ENCODE results near the gene ZDHHC3. TPM values are rescaled to one million over a fixed set of nuclear protein-coding genes. Genes with fewer than 3 reads are reported as not detected.

Gene ZDHHC3
- total and polyA plus RNA-seq, 3 donors from 2014 or later = 122 to 248 (median 164) TPM

GRCh38 chr3:45000823-45001222 is 24.8 kb upstream of the ZDHHC3 start:
- Histone ChIP-seq H3K4me1 (peaks cover 11% of the 10 kb centered on the region), H3K36me3 (ENCODE audit: low read depth, missing control alignments) (no peaks in the 10 kb centered on the region), H3K9me3 (no peaks in the 10 kb centered on the region), H3K27ac (no peak overlapping the region), H3K4me3 (no peak overlapping the region), H3K27me3 (no peaks in the 10 kb centered on the region)
- WGBS, 2 donors = 81 to 83% methylated on average over 4 of the region's 4 CpGs
- no peak for TF ChIP-seq POLR2A (IDR thresholded peaks at IDR 0.05)
- no peak for TF ChIP-seq CTCF (IDR thresholded peaks at IDR 0.05)
- intact Hi-C loops (cut with DNase I; ENCODE audit: low total_unique reads) = no loop called here
- no peak for DNase-seq

DNA sequence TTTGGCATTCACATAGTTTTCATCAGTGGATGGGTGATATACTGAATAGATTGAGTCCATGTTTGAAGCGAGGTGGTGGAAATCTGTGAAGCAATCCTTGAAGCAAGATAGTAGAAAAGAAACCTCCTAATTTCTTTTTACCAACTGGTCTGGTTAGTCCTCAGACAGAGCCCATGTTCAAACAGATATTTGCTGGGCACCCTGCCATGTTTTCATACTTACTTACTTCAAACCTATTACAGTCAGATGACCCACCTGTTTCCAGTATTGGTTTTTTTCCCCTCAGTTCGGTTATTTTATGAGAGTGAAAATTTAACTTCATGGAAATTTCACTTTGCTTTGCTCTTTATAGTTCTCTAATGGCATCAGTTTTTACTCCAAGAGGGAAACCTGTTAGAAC is 23.8 kb upstream of the ZDHHC3 start:
- Histone ChIP-seq H3K36me3 (ENCODE audit: low read depth, missing control alignments) (no peaks in the 10 kb centered on the region), H3K9me3 (no peaks in the 10 kb centered on the region), H3K27me3 (no peaks in the 10 kb centered on the region), H3K27ac (no peak overlapping the region), H3K4me3 (no peak overlapping the region), H3K4me1 (peaks cover 21% of the 10 kb centered on the region)
- no peak for DNase-seq
- intact Hi-C loops (cut with DNase I; ENCODE audit: low total_unique reads) = no loop called here
- 76 to 91% methylated on average over 2 of the region's 2 CpGs for WGBS, 2 donors
- TF ChIP-seq CTCF (IDR thresholded peaks at IDR 0.05) = no peak
- no peak for TF ChIP-seq POLR2A (IDR thresholded peaks at IDR 0.05)

- H3K27ac ChIP-seq = peak overlapping the region in 1 of 2 donors; percentile 4
- H3K36me3 ChIP-seq (ENCODE audit: low read depth, missing control alignments) = no peaks in the 10 kb centered on the region
- 66 to 68% methylated on average over 3 of the region's 3 CpGs for WGBS, 2 donors
- no peak for TF ChIP-seq POLR2A (IDR thresholded peaks at IDR 0.05)
- no peak for TF ChIP-seq CTCF (IDR thresholded peaks at IDR 0.05)
- H3K4me3 ChIP-seq = no peak overlapping the region
- no peaks in the 10 kb centered on the region for H3K27me3 ChIP-seq
- intact Hi-C loops (cut with DNase I; ENCODE audit: low total_unique reads) = no loop called here
- DNase-seq = no peak
- H3K4me1 ChIP-seq = peaks cover 21% of the 10 kb centered on the region
- no peaks in the 10 kb centered on the region for H3K9me3 ChIP-seq
Observed at GRCh38 chr3:44996556-44996969, 20.6 kb upstream of the ZDHHC3 start.

DNA sequence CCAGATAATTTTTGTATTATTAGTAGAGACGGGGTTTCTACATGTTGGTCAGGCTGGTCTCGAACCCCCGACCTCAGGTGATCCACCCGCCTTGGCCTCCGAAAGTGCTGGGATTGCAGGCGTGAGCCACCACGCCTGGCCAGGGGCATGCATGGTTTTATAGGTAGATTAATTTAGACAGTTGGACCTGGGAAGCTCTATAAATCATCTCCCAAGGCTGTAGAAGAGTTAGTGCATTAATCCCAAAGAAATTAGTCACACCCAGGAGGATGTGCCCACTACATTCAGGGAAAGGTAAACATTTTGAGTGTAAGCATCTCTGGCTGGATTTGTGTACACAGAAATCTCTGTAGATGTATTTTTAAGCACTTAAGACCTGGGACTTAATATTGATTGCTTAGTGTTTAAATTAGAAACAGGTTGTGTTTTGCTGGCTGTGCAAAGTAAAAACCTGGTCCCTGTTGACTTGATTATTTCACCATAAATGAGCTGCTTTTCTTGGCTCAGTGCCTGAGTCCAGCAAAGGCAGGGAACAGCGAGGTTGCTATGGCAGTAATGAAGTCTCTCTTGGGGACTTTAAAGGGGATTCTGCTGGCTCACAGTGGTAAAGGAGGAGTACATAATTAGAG is 19.3 kb upstream of the ZDHHC3 start:
- Histone ChIP-seq H3K4me3 (no peak overlapping the region), H3K27me3 (no peaks in the 10 kb centered on the region), H3K9me3 (no peaks in the 10 kb centered on the region), H3K36me3 (ENCODE audit: low read depth, missing control alignments) (no peaks in the 10 kb centered on the region), H3K27ac (no peak overlapping the region), H3K4me1 (peaks cover 21% of the 10 kb centered on the region)
- WGBS, 2 donors = 72 to 86% methylated on average over 8 of the region's 8 CpGs
- intact Hi-C loops (cut with DNase I; ENCODE audit: low total_unique reads) = no loop called here
- TF ChIP-seq CTCF (IDR thresholded peaks at IDR 0.05) (no peak), POLR2A (IDR thresholded peaks at IDR 0.05) (no peak)
- peak; percentile 73 for DNase-seq
